Measurements from ENCODE around the gene S100A1. TPM values are rescaled to one million over a fixed set of nuclear protein-coding genes. Genes with fewer than 3 reads are reported as not detected.
A peak's percentile ranks its signal among the peaks of the same experiment; 100 is the strongest.

The S100A1 gene
- total RNA-seq, 1 experiment from 2014 or later, result not detected

GRCh38 chr1:153670859-153671627 lies 42.8 kb downstream of the S100A1 start, which contains the start of gene ILF2:
TSS of gene ILF2 (minus strand) at chr1:153670993. CDS start at chr1:153670922, 71 bp downstream.
- Mint-ChIP-seq H3K4me1 (peaks cover 9 to 12% of the 10 kb centered on the region in 2 experiments; a peak in 3 of 4 replicates), H3K27ac (peak within 1 kb of the TSS in 1 of 3 experiments; percentile 59; a peak in 2 of 7 replicates), H3K4me3 (no peak within 1 kb of the TSS), H3K9me3 (no peaks in the 10 kb centered on the region), H3K27me3 (ENCODE audit: low read depth) (no peaks in the 10 kb centered on the region; the same call in 1 of the 2 replicates), H3K36me3 (ENCODE audit: insufficient read depth in 1 of 3, low read depth in 3 of 3) (peaks cover 0 to 43% (median 41%) of the 10 kb centered on the region in 3 experiments; a peak in 4 of 7 replicates)
- Histone ChIP-seq H3K56ac (ENCODE audit: insufficient read length, low read depth, low read length) (peak within 1 kb of the TSS; percentile 20), H3K18ac (ENCODE audit: insufficient read length, low read depth, low read length) (peak within 1 kb of the TSS; percentile 96), H2BK12ac (ENCODE audit: insufficient read length, low read depth, low read length) (peak within 1 kb of the TSS; percentile 70), H3K4me2 (ENCODE audit: insufficient read depth, insufficient read length, low read length) (peak within 1 kb of the TSS; percentile 89), H4K5ac (ENCODE audit: insufficient read length, low read depth, low read length) (no peak within 1 kb of the TSS), H3T11ph (ENCODE audit: low read length) (peak within 1 kb of the TSS; percentile 89), H2AFZ (ENCODE audit: low read length) (peak within 1 kb of the TSS; percentile 91), H2BK120ac (ENCODE audit: low read depth, low read length, poor library complexity, severe bottlenecking) (peak within 1 kb of the TSS; percentile 99), H2BK5ac (ENCODE audit: insufficient read length, low read length) (no peak within 1 kb of the TSS), H4K8ac (replicated peaks; ENCODE audit: insufficient read length, low read depth, low read length) (no peak within 1 kb of the TSS), H3K4me1 (ENCODE audit: insufficient read depth, low read length) (no peaks in the 10 kb centered on the region), H3K27ac (ENCODE audit: insufficient read length, low read depth, low read length) (peak within 1 kb of the TSS; percentile 71), H2AK5ac (ENCODE audit: insufficient read length, low read length) (no peak within 1 kb of the TSS), H3K9ac (ENCODE audit: extremely low read depth, insufficient read length, low read length) (peak within 1 kb of the TSS; percentile 97), H3K79me2 (ENCODE audit: insufficient read depth, low read length) (peaks cover 15% of the 10 kb centered on the region), H3K9me3 (ENCODE audit: control insufficient read depth, low read depth, low read length) (no peaks in the 10 kb centered on the region), H2BK20ac (ENCODE audit: low read depth, low read length, poor library complexity, severe bottlenecking) (no peak within 1 kb of the TSS), H3K79me1 (ENCODE audit: insufficient read depth, low read depth, low read length, poor library complexity, severe bottlenecking) (peaks cover 17% of the 10 kb centered on the region), H3K23me2 (ENCODE audit: insufficient read length, low read depth, low read length, poor library complexity, severe bottlenecking) (peaks cover 11% of the 10 kb centered on the region), H3K4ac (ENCODE audit: low read depth, low read length) (peak within 1 kb of the TSS; percentile 95), H3K23ac (ENCODE audit: insufficient read length, low read depth, low read length) (no peak within 1 kb of the TSS), H3K27me3 (ENCODE audit: insufficient read depth, low read length) (no peaks in the 10 kb centered on the region), H2BK15ac (ENCODE audit: low read depth, low read length) (no peak within 1 kb of the TSS), H4K20me1 (ENCODE audit: control insufficient read depth, insufficient read depth, insufficient read length) (no peaks in the 10 kb centered on the region), H3K14ac (ENCODE audit: insufficient read depth, low read length) (peak within 1 kb of the TSS; percentile 98), H4K91ac (ENCODE audit: insufficient read length, low read depth, low read length) (peak within 1 kb of the TSS; percentile 96)
- peak; percentile 99 for DNase-seq
- WGBS (ENCODE audit: extremely low coverage, insufficient read length, low lambda C conversion rate), result no CpG with 5 or more reads among the region's 35 CpGs
- peak; percentile 37; the same call in 2 of the 3 replicates for TF ChIP-seq CTCF (conservative IDR thresholded peaks at IDR 0.05)

Measured in H9 (cell line).